ENCODE measurements around the gene TMEM108.

DNA sequence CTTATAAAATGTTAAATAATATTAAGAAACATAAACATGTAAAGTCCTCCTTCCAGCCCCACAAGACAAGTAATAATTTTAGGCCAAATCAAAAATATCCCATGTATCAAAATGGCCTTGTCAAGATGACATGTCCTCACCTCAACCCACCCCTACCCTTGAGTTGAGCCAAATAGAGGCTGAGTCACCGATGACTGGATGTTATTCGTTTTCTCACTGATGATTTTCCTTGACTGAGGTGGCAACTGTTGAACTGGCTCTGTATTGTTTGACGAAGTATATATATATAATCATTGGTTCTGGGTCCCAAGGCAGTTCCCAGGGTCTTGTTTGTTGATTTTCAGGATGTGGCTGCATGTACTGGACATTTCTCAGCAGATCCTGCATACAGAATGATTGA, 75.3 kb downstream of the TMEM108 start:
- TF ChIP-seq, protein P1, sequence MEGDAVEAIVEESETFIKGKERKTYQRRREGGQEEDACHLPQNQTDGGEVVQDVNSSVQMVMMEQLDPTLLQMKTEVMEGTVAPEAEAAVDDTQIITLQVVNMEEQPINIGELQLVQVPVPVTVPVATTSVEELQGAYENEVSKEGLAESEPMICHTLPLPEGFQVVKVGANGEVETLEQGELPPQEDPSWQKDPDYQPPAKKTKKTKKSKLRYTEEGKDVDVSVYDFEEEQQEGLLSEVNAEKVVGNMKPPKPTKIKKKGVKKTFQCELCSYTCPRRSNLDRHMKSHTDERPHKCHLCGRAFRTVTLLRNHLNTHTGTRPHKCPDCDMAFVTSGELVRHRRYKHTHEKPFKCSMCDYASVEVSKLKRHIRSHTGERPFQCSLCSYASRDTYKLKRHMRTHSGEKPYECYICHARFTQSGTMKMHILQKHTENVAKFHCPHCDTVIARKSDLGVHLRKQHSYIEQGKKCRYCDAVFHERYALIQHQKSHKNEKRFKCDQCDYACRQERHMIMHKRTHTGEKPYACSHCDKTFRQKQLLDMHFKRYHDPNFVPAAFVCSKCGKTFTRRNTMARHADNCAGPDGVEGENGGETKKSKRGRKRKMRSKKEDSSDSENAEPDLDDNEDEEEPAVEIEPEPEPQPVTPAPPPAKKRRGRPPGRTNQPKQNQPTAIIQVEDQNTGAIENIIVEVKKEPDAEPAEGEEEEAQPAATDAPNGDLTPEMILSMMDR (IDR thresholded peaks at IDR 0.05; ENCODE audit: low read depth, low read length, poor library complexity, severe bottlenecking), result no peak
- TF ChIP-seq EZH2phosphoT487 (IDR thresholded peaks at IDR 0.05; ENCODE audit: borderline replicate concordance, low read length), result no peak
